Breast epithelium (tissue), 3 donors: ENCODE measurements around the gene SHB.

Source experiments
- CTCF ChIP-seq, 3 donors: fragments of 450-650 bp; IDR thresholded peaks; one replicate each; pipeline ENCODE4 v1.5.1; 2016 to 2017; ENCODE audit warnings: antibody characterized with exemption in 3 of 3, mild to moderate bottlenecking in 3 of 3, moderate library complexity in 3 of 3
- POLR2A ChIP-seq: fragments of 450-650 bp; IDR thresholded peaks from one replicate; pipeline ENCODE4 v1.6.1; 2016; ENCODE audit warnings: antibody characterized with exemption, mild to moderate bottlenecking, moderate library complexity
- POLR2AphosphoS5 ChIP-seq, 3 donors: sonication (generic); formaldehyde crosslinking; IDR thresholded peaks; one replicate each; pipeline ENCODE4 v1.6.1; 2017; ENCODE audit warnings: antibody characterized with exemption in 3 of 3

DNA sequence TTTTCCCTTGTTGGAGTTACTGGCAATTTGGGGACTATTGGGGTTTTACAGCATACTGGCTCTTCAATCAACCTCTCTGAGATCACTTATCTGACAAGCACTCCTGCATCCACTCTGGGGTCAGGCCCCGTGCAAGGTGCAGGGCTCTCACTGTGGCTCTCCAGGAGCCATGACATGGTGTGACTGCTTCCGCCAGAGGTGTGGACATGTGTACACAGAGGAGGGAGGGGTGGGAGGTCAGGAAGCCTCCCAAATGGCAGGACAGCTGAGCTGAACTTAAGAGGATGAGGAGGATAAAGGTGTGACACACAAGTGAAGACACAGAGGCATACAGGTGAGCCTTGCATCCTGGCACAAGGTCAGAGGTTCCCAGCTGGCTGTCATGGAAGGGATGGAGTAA is 24.3 kb downstream of the SHB start:
- TF ChIP-seq POLR2AphosphoS5 (IDR thresholded peaks at IDR 0.05), result no peak
- no peak for TF ChIP-seq CTCF (IDR thresholded peaks at IDR 0.05)
- no peak for TF ChIP-seq POLR2A
